Neural cell (in vitro differentiated cells): Measurements from ENCODE around the gene TEX13D. TPM values are rescaled to one million over a fixed set of nuclear protein-coding genes. Genes with fewer than 3 reads are reported as not detected.

Experiments
- H2AFZ ChIP-seq: fragments of 200-600, 300-800 bp; sonication (generic), shearing (Covaris generic); 2 replicates; pipeline ENCODE4 v1.6.0; 2014; ENCODE audit warnings: low read depth, mild to moderate bottlenecking, antibody characterized with exemption, low read length, moderate library complexity
- H3F3A ChIP-seq: fragments of 200-600 bp; shearing (Covaris generic); 2 replicates; pipeline ENCODE4 v1.6.1; 2016; ENCODE audit warnings: mild to moderate bottlenecking, moderate library complexity, mixed read lengths, antibody characterized with exemption, low read length; ENCODE audit not compliant: insufficient read depth, poor library complexity, severe bottlenecking
- H3K27ac ChIP-seq: fragments of 200-600, 300-800 bp; sonication (generic), shearing (Covaris generic); 2 replicates; pipeline ENCODE4 v1.5.1; 2014; ENCODE audit warnings: mild to moderate bottlenecking, low read length, moderate library complexity
- H3K27me3 ChIP-seq: fragments of 300-800, 200-600 bp; sonication (generic), shearing (Covaris generic); 2 replicates; pipeline ENCODE4 v1.6.0; 2014; ENCODE audit warnings: mild to moderate bottlenecking, low read depth, low read length, moderate library complexity; ENCODE audit not compliant: insufficient read depth
- H3K36me3 ChIP-seq: fragments of 300-800, 200-600 bp; sonication (generic), shearing (Covaris generic); 2 replicates; pipeline ENCODE4 v1.5.1; 2014; ENCODE audit warnings: mild to moderate bottlenecking, antibody characterized with exemption, low read length, moderate library complexity; ENCODE audit not compliant: insufficient read depth
- H3K4me2 ChIP-seq: fragments of 300-800, 200-600 bp; sonication (generic), shearing (Covaris generic); 2 replicates; pipeline ENCODE4 v1.6.0; 2014; ENCODE audit warnings: mild to moderate bottlenecking, low read length
- H3K4me3 ChIP-seq: fragments of 300-800, 200-600 bp; sonication (generic), shearing (Covaris generic); 2 replicates; pipeline ENCODE4 v1.5.1; 2014; ENCODE audit warnings: mild to moderate bottlenecking, low read length, moderate library complexity
- H3K79me2 ChIP-seq: fragments of 200-600 bp; shearing (Covaris generic); replicated peaks from 2 replicates; pipeline ENCODE4 v1.6.0; 2014; ENCODE audit warnings: mild to moderate bottlenecking, low read length, moderate library complexity; ENCODE audit not compliant: insufficient read depth
- H3K9ac ChIP-seq: fragments of 300-800, 200-600 bp; sonication (generic), shearing (Covaris generic); 2 replicates; pipeline ENCODE4 v1.6.1; 2016; ENCODE audit warnings: mild to moderate bottlenecking, low read length, mixed read lengths
- H3K9me2 ChIP-seq: fragments of 200-600 bp; shearing (Covaris generic); 2 replicates; pipeline ENCODE4 v1.6.1; 2016; ENCODE audit warnings: mild to moderate bottlenecking, low read length, mixed read lengths; ENCODE audit not compliant: insufficient read depth
- H3K9me3 ChIP-seq: fragments of 200-600, 300-800 bp; sonication (generic), shearing (Covaris generic); 2 replicates; pipeline ENCODE4 v1.6.1; 2016; ENCODE audit warnings: mild to moderate bottlenecking, mixed run types, low read length, moderate library complexity, mixed read lengths
- H4K20me1 ChIP-seq: fragments of 200-600 bp; shearing (Covaris generic); 2 replicates; pipeline ENCODE4 v1.6.1; 2016; ENCODE audit warnings: mild to moderate bottlenecking, mixed run types; ENCODE audit not compliant: insufficient read depth
- EP300 ChIP-seq: fragments of 450-650 bp; conservative IDR thresholded peaks from 2 replicates; pipeline ENCODE4 v1.6.1; 2014; ENCODE audit warnings: antibody characterized with exemption, mild to moderate bottlenecking, moderate library complexity; ENCODE audit not compliant: poor library complexity, severe bottlenecking
- EZH2 ChIP-seq: fragments of 200-600, 300-800 bp; shearing (Covaris generic), sonication (generic); IDR thresholded peaks from 2 replicates; pipeline ENCODE4 v1.6.1; 2014; ENCODE audit warnings: antibody characterized with exemption, low read length, borderline replicate concordance, mild to moderate bottlenecking; ENCODE audit not compliant: insufficient read depth, poor library complexity, severe bottlenecking
- MXI1 ChIP-seq: fragments of 450-650 bp; conservative IDR thresholded peaks from 2 replicates; pipeline ENCODE4 v1.6.1; 2014; ENCODE audit warnings: antibody characterized with exemption, mild to moderate bottlenecking; ENCODE audit not compliant: poor library complexity, severe bottlenecking
- POLR2AphosphoS5 ChIP-seq: IDR thresholded peaks from 2 replicates; pipeline ENCODE4 v1.6.1; 2012
- RAD21 ChIP-seq: fragments of 450-650 bp; conservative IDR thresholded peaks from 2 replicates; pipeline ENCODE4 v1.6.1; 2014; ENCODE audit warnings: antibody characterized with exemption, mild to moderate bottlenecking, moderate library complexity
- SMC3 ChIP-seq: fragments of 450-650 bp; conservative IDR thresholded peaks from 2 replicates; pipeline ENCODE4 v1.6.1; 2014; ENCODE audit warnings: antibody characterized with exemption, mild to moderate bottlenecking, moderate library complexity; ENCODE audit not compliant: poor library complexity
- TAF1 ChIP-seq: IDR thresholded peaks from 2 replicates; pipeline ENCODE4 v1.6.1; 2012; ENCODE audit warnings: low read depth
- polyA plus RNA-seq: library from polyadenylated mRNA; depleted of rRNA; stranded (reverse); fragments of >200 nt; gene quantifications from 2 replicates; pipeline ENCODE4 v1.2.3, GENCODE V29; 2014
- TF ChIP-seq, protein P1 (sequence below): IDR thresholded peaks from 2 replicates; pipeline ENCODE4 v1.6.1; 2012; ENCODE audit warnings: borderline replicate concordance
- TF ChIP-seq, protein P2 (sequence below): fragments of 450-650 bp; IDR thresholded peaks from 2 replicates; pipeline ENCODE4 v1.5.1; 2014; ENCODE audit warnings: antibody characterized with exemption, mild to moderate bottlenecking, moderate library complexity; ENCODE audit not compliant: poor library complexity, severe bottlenecking

Gene TEX13D
- polyA plus RNA-seq, 1 donor from 2014 or later = not detected

- no peak for TF ChIP-seq RAD21
- no peak for TF ChIP-seq MXI1
- TF ChIP-seq, protein P1, sequence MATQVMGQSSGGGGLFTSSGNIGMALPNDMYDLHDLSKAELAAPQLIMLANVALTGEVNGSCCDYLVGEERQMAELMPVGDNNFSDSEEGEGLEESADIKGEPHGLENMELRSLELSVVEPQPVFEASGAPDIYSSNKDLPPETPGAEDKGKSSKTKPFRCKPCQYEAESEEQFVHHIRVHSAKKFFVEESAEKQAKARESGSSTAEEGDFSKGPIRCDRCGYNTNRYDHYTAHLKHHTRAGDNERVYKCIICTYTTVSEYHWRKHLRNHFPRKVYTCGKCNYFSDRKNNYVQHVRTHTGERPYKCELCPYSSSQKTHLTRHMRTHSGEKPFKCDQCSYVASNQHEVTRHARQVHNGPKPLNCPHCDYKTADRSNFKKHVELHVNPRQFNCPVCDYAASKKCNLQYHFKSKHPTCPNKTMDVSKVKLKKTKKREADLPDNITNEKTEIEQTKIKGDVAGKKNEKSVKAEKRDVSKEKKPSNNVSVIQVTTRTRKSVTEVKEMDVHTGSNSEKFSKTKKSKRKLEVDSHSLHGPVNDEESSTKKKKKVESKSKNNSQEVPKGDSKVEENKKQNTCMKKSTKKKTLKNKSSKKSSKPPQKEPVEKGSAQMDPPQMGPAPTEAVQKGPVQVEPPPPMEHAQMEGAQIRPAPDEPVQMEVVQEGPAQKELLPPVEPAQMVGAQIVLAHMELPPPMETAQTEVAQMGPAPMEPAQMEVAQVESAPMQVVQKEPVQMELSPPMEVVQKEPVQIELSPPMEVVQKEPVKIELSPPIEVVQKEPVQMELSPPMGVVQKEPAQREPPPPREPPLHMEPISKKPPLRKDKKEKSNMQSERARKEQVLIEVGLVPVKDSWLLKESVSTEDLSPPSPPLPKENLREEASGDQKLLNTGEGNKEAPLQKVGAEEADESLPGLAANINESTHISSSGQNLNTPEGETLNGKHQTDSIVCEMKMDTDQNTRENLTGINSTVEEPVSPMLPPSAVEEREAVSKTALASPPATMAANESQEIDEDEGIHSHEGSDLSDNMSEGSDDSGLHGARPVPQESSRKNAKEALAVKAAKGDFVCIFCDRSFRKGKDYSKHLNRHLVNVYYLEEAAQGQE = no peak
- Histone ChIP-seq H3K9me2 (no peaks in the 10 kb centered on the region), H3K4me2 (no peak within 1 kb of the TSS), H3K4me3 (no peak within 1 kb of the TSS), H2AFZ (no peak within 1 kb of the TSS), H4K20me1 (no peaks in the 10 kb centered on the region), H3K9me3 (no peaks in the 10 kb centered on the region), H3K36me3 (no peaks in the 10 kb centered on the region), H3K27ac (no peak within 1 kb of the TSS), H3K79me2 (no peaks in the 10 kb centered on the region), H3K9ac (no peak within 1 kb of the TSS), H3K27me3 (no peaks in the 10 kb centered on the region), H3F3A (no peaks in the 10 kb centered on the region)
Measured at GRCh38 chrX:124346117-124346876, 13.8 kb downstream of the TEX13D start, which contains the start of gene SH2D1A. Gene SH2D1A, plus strand, starts transcription at chrX:124346563. Its CDS starts 80 bp downstream, at chrX:124346643.

DNA sequence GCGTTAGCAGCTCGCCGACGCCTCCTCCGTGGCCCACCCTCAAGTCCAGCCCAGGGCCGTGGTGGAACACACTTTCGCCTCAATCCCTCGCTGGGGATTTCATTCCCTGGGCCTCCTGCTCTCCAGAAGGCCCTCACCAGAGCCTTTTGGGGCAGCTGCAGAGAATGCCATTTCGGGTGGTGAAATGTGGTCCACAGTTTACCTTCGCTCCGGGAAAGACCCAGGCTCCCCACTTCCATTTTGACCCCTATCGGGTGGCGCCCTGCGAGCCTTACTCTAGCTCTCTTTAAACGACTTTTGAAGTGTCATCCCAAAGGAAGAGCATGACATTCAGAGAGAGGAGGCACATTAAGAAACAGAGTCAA, 14.4 kb downstream of the TEX13D start:
- Histone ChIP-seq H3K9me3 (no peaks in the 10 kb centered on the region), H4K20me1 (no peaks in the 10 kb centered on the region), H3K79me2 (no peaks in the 10 kb centered on the region), H3K9me2 (no peaks in the 10 kb centered on the region), H3K27ac (no peak overlapping the region), H3F3A (no peaks in the 10 kb centered on the region), H3K4me3 (no peak overlapping the region), H2AFZ (no peak overlapping the region), H3K27me3 (no peaks in the 10 kb centered on the region), H3K36me3 (no peaks in the 10 kb centered on the region), H3K9ac (no peak overlapping the region), H3K4me2 (no peak overlapping the region)
- TF ChIP-seq POLR2AphosphoS5 = no peak
- no peak for TF ChIP-seq EP300
- TF ChIP-seq, protein P1 = no peak
- TF ChIP-seq TAF1 = no peak
- TF ChIP-seq, protein P2, sequence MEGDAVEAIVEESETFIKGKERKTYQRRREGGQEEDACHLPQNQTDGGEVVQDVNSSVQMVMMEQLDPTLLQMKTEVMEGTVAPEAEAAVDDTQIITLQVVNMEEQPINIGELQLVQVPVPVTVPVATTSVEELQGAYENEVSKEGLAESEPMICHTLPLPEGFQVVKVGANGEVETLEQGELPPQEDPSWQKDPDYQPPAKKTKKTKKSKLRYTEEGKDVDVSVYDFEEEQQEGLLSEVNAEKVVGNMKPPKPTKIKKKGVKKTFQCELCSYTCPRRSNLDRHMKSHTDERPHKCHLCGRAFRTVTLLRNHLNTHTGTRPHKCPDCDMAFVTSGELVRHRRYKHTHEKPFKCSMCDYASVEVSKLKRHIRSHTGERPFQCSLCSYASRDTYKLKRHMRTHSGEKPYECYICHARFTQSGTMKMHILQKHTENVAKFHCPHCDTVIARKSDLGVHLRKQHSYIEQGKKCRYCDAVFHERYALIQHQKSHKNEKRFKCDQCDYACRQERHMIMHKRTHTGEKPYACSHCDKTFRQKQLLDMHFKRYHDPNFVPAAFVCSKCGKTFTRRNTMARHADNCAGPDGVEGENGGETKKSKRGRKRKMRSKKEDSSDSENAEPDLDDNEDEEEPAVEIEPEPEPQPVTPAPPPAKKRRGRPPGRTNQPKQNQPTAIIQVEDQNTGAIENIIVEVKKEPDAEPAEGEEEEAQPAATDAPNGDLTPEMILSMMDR = no peak
- no peak for TF ChIP-seq RAD21
- TF ChIP-seq SMC3 = no peak
- TF ChIP-seq EZH2 = no peak
- TF ChIP-seq MXI1 = no peak
